ENCODE results near the gene BMAL2. TPM values are rescaled to one million over a fixed set of nuclear protein-coding genes. Genes with fewer than 3 reads are reported as not detected.
A peak's percentile ranks its signal among the peaks of the same experiment; 100 is the strongest.

Gene BMAL2
- total RNA-seq, 2 donors from 2014 or later, result 5.8 to 11.1 TPM

- Histone ChIP-seq H3K27ac (no peak overlapping the region), H3K27me3 (replicated peaks; ENCODE audit: insufficient read depth) (no peaks in the 10 kb centered on the region), H3K4me1 (ENCODE audit: control insufficient read depth in 1 of 2, low read depth in 2 of 2) (peaks cover 6 to 15% of the 10 kb centered on the region in 2 donors), H3K36me3 (peaks cover 50% of the 10 kb centered on the region), H3K4me3 (no peak overlapping the region), H3K9me3 (no peaks in the 10 kb centered on the region)
- TF ChIP-seq CTCF (IDR thresholded peaks at IDR 0.05), result no peak
- no peak for DNase-seq (ENCODE audit: low spot score)
- no peak for ATAC-seq (ENCODE audit: insufficient number of reproducible peaks, low FRiP score, low read depth)
Measured at GRCh38 chr12:27319848-27320247, 12.8 kb upstream of the BMAL2 start.

GRCh38 chr12:27324530-27324929, 8.1 kb upstream of the BMAL2 start:
- no peak for TF ChIP-seq CTCF (IDR thresholded peaks at IDR 0.05)
- H3K27me3 ChIP-seq (replicated peaks; ENCODE audit: insufficient read depth), result no peaks in the 10 kb centered on the region
- H3K4me3 ChIP-seq, result no peak overlapping the region
- H3K4me1 ChIP-seq (ENCODE audit: control insufficient read depth in 1 of 2, low read depth in 2 of 2), result peaks cover 6 to 15% of the 10 kb centered on the region in 2 donors
- H3K9me3 ChIP-seq, result no peaks in the 10 kb centered on the region
- DNase-seq (ENCODE audit: low spot score), result no peak
- H3K36me3 ChIP-seq, result peaks cover 43% of the 10 kb centered on the region
- ATAC-seq (ENCODE audit: insufficient number of reproducible peaks, low FRiP score, low read depth), result no peak
- H3K27ac ChIP-seq, result no peak overlapping the region

- no peak for ATAC-seq (ENCODE audit: insufficient number of reproducible peaks, low FRiP score, low read depth)
- Histone ChIP-seq H3K27me3 (replicated peaks; ENCODE audit: insufficient read depth) (no peaks in the 10 kb centered on the region), H3K27ac (peak overlapping the region in 1 of 2 donors; percentile 36), H3K4me1 (ENCODE audit: control insufficient read depth in 1 of 2, low read depth in 2 of 2) (peaks cover 5 to 32% of the 10 kb centered on the region in 2 donors), H3K4me3 (peak overlapping the region; percentile 12), H3K9me3 (no peaks in the 10 kb centered on the region), H3K36me3 (peaks cover 17% of the 10 kb centered on the region)
- no peak for TF ChIP-seq CTCF (IDR thresholded peaks at IDR 0.05)
- no peak for DNase-seq (ENCODE audit: low spot score)
Measured at GRCh38 chr12:27330846-27331245, 1.8 kb upstream of the BMAL2 start.

- H3K27me3 ChIP-seq (replicated peaks; ENCODE audit: insufficient read depth), result no peaks in the 10 kb centered on the region
- H3K4me3 ChIP-seq, result peak overlapping the region; percentile 12
- peak overlapping the region in 1 of 2 donors; percentile 36 for H3K27ac ChIP-seq
- ATAC-seq (ENCODE audit: insufficient number of reproducible peaks, low FRiP score, low read depth), result peak; percentile 67
- TF ChIP-seq CTCF (IDR thresholded peaks at IDR 0.05), result no peak
- no peaks in the 10 kb centered on the region for H3K9me3 ChIP-seq
- no peak for DNase-seq (ENCODE audit: low spot score)
- peaks cover 5 to 32% of the 10 kb centered on the region in 2 donors for H3K4me1 ChIP-seq (ENCODE audit: control insufficient read depth in 1 of 2, low read depth in 2 of 2)
- peaks cover 13% of the 10 kb centered on the region for H3K36me3 ChIP-seq
Measured at GRCh38 chr12:27331291-27331926, 1.2 kb upstream of the BMAL2 start.

GRCh38 chr12:27331927-27332324, 710 bp upstream of the BMAL2 start:
- H3K36me3 ChIP-seq, result peaks cover 8% of the 10 kb centered on the region
- ATAC-seq (ENCODE audit: insufficient number of reproducible peaks, low FRiP score, low read depth) (no peak), DNase-seq (ENCODE audit: low spot score) (no peak)
- no peak for TF ChIP-seq CTCF (IDR thresholded peaks at IDR 0.05)
- no peaks in the 10 kb centered on the region for H3K27me3 ChIP-seq (replicated peaks; ENCODE audit: insufficient read depth)
- H3K4me3 ChIP-seq, result peak overlapping the region; percentile 76
- H3K4me1 ChIP-seq (ENCODE audit: control insufficient read depth in 1 of 2, low read depth in 2 of 2), result peaks cover 5 to 32% of the 10 kb centered on the region in 2 donors
- H3K9me3 ChIP-seq, result no peaks in the 10 kb centered on the region
- H3K27ac ChIP-seq, result peak overlapping the region in 1 of 2 donors; percentile 18

All from thoracic aorta (tissue), 2 donors.